Type B pancreatic cell (in vitro differentiated cells): Measurements from ENCODE around the gene NRK. TPM values are rescaled to one million over a fixed set of nuclear protein-coding genes. Genes with fewer than 3 reads are reported as not detected.
"Not testable (repeated sequence)": the region's sequence is repeated elsewhere in the genome, so short reads cannot be mapped to it uniquely, and the experiment has no call there.

Source experiments
- DNase-seq: peaks from one replicate; pipeline ENCODE4 v3.0.0; 2021; ENCODE audit warnings: mixed read lengths; ENCODE audit not compliant: unreplicated experiment; ENCODE audit errors: extremely low spot score
- H3K27ac Mint-ChIP-seq: 2 replicates; pipeline ENCODE4 v1.8.0; 2021; ENCODE audit warnings: mild to moderate bottlenecking, mixed read lengths
- H3K27me3 Mint-ChIP-seq: 2 replicates; pipeline ENCODE4 v1.8.0; 2021; ENCODE audit warnings: mixed read lengths
- H3K36me3 Mint-ChIP-seq: 2 replicates; pipeline ENCODE4 v1.8.0; 2021; ENCODE audit warnings: mixed read lengths
- H3K4me1 Mint-ChIP-seq: one replicate; pipeline ENCODE4 v1.8.0; 2021; ENCODE audit warnings: mixed read lengths; ENCODE audit not compliant: unreplicated experiment
- H3K4me3 Mint-ChIP-seq: 2 replicates; pipeline ENCODE4 v1.8.0; 2021; ENCODE audit warnings: mild to moderate bottlenecking, mixed read lengths
- H3K9me3 Mint-ChIP-seq: 2 replicates; pipeline ENCODE4 v1.8.0; 2021; ENCODE audit warnings: mixed read lengths
- long read RNA-seq: library from polyadenylated mRNA; unstranded; transcript quantifications from one replicate; pipeline ENCODE4 v2.0.0, GENCODE V29; 2020
- total RNA-seq: library from RNA; stranded (reverse); gene quantifications from 2 replicates; pipeline ENCODE4 v1.2.1, GENCODE V29; 2021; ENCODE audit warnings: low replicate concordance
- TF ChIP-seq, protein P1 (sequence below): fragments of 200-600 bp; sonication (generic); conservative IDR thresholded peaks from 2 replicates; pipeline ENCODE4 v1.5.0; 2021; ENCODE audit warnings: antibody characterized with exemption, mild to moderate bottlenecking

Gene NRK, protein sequence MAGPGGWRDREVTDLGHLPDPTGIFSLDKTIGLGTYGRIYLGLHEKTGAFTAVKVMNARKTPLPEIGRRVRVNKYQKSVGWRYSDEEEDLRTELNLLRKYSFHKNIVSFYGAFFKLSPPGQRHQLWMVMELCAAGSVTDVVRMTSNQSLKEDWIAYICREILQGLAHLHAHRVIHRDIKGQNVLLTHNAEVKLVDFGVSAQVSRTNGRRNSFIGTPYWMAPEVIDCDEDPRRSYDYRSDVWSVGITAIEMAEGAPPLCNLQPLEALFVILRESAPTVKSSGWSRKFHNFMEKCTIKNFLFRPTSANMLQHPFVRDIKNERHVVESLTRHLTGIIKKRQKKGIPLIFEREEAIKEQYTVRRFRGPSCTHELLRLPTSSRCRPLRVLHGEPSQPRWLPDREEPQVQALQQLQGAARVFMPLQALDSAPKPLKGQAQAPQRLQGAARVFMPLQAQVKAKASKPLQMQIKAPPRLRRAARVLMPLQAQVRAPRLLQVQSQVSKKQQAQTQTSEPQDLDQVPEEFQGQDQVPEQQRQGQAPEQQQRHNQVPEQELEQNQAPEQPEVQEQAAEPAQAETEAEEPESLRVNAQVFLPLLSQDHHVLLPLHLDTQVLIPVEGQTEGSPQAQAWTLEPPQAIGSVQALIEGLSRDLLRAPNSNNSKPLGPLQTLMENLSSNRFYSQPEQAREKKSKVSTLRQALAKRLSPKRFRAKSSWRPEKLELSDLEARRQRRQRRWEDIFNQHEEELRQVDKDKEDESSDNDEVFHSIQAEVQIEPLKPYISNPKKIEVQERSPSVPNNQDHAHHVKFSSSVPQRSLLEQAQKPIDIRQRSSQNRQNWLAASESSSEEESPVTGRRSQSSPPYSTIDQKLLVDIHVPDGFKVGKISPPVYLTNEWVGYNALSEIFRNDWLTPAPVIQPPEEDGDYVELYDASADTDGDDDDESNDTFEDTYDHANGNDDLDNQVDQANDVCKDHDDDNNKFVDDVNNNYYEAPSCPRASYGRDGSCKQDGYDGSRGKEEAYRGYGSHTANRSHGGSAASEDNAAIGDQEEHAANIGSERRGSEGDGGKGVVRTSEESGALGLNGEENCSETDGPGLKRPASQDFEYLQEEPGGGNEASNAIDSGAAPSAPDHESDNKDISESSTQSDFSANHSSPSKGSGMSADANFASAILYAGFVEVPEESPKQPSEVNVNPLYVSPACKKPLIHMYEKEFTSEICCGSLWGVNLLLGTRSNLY (N-terminal part only)
- total RNA-seq, result 19.7 and 136 TPM in 2 replicates
- long read RNA-seq, partial matches to known transcripts, result 93 of 113 reads
- long read RNA-seq, other reads (novel, unspliced or antisense), result 20 of 113 reads

DNA sequence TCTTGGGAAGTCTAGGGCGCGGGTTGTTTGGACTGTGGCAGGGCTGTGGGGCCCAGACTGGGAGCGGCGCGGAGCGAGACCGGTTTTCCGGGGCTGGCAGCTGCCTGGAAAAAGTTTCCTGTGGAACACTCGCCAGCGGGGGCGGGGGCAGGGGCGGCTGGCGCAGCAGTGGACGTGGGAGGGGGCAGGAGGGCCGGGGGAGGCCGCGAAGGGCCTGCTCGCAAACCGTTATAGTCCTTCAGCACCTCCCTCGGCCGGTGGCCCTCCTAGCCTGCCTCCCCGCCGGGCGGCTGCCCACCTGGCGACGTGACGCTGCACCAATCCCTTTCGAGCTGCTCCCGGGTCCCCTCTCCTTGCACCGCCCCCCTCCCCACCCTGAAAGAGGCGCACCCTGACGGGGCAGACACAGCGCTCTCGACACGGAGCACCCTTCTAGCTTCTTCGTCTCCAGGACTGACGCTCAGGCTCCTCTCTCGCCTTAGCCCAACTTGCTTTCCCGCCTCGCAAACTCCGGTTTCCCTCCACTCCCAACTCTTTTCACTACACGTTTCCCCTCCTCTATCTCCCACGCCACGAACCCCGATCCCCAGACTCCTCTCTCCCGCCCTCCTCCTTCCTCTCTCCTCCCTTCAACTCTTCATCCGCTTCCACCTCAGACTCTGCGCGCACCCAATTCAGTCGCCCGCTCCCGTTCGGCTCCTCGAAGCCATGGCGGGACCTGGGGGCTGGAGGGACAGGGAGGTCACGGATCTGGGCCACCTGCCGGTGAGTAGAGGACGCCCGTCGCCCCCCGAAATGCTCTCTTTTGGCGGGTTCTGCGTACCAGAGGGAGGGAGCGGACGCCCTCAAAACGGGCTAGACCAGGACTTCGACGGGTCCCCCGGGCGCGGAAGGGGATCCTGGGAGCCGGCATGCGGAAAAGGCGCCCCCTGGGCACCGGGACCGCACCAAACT is at the start of gene NRK:
NRK (plus strand) TSS at position 402 of the 954 bp plus-strand sequence; CDS start at position 709, 307 bp downstream.
- Mint-ChIP-seq H3K27ac (peak within 1 kb of the TSS; percentile 76), H3K4me1 (peaks cover 6% of the 10 kb centered on the region), H3K27me3 (peaks cover 37% of the 10 kb centered on the region), H3K9me3 (no peaks in the 10 kb centered on the region), H3K4me3 (peak within 1 kb of the TSS; percentile 90), H3K36me3 (no peaks in the 10 kb centered on the region)
- TF ChIP-seq, protein P1, sequence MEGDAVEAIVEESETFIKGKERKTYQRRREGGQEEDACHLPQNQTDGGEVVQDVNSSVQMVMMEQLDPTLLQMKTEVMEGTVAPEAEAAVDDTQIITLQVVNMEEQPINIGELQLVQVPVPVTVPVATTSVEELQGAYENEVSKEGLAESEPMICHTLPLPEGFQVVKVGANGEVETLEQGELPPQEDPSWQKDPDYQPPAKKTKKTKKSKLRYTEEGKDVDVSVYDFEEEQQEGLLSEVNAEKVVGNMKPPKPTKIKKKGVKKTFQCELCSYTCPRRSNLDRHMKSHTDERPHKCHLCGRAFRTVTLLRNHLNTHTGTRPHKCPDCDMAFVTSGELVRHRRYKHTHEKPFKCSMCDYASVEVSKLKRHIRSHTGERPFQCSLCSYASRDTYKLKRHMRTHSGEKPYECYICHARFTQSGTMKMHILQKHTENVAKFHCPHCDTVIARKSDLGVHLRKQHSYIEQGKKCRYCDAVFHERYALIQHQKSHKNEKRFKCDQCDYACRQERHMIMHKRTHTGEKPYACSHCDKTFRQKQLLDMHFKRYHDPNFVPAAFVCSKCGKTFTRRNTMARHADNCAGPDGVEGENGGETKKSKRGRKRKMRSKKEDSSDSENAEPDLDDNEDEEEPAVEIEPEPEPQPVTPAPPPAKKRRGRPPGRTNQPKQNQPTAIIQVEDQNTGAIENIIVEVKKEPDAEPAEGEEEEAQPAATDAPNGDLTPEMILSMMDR, result peak; percentile 37
- DNase-seq, result peak; percentile 67

DNA sequence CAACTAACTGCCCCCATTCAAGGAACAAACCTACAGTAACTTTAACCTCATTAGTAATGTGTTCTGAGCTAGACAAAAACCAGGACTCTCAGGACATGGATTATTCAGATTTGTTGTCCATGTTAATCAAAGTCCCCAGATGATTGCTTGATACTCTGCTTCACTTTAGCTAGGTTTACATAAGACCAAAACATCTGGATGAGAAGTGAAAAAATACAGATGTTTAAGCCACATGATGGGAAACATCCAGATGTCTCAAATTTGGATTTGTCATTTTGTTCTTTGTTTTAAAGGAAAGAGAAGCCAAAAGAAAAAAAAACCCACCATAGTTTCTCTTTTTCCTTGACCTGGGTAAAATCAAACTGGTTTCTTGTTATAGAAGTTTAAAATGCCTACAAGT is 48.5 kb upstream of the NRK start:
- no peaks in the 10 kb centered on the region for H3K4me1 Mint-ChIP-seq
- H3K9me3 Mint-ChIP-seq, result no peaks in the 10 kb centered on the region
- no peak overlapping the region for H3K4me3 Mint-ChIP-seq
- no peaks in the 10 kb centered on the region for H3K36me3 Mint-ChIP-seq
- TF ChIP-seq, protein P1, result no peak
- no peak for DNase-seq
- H3K27ac Mint-ChIP-seq, result no peak overlapping the region
- no peaks in the 10 kb centered on the region for H3K27me3 Mint-ChIP-seq

DNA sequence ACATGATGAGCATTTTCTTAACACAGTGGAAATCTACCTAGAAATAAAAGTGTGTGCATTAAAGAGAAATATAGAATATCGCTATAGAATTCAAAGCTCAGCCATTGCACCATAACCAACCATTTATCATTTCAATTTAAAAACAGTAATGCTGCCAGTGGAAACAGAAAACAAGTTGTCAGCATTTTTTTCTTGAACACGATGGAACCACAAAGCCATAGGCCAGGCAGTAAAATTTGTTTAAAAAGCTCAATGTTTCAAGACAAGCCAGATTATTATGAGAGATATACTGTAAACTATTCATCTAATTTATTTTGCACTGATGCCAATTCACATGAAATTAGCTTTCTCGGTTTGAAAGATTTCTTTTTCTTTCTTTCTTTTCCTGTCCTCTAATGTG is 46.7 kb upstream of the NRK start:
- no peaks in the 10 kb centered on the region for H3K4me1 Mint-ChIP-seq
- no peaks in the 10 kb centered on the region for H3K36me3 Mint-ChIP-seq
- no peak for DNase-seq
- no peak overlapping the region for H3K27ac Mint-ChIP-seq
- H3K9me3 Mint-ChIP-seq, result no peaks in the 10 kb centered on the region
- TF ChIP-seq, protein P1, result no peak
- no peaks in the 10 kb centered on the region for H3K27me3 Mint-ChIP-seq
- no peak overlapping the region for H3K4me3 Mint-ChIP-seq

DNA sequence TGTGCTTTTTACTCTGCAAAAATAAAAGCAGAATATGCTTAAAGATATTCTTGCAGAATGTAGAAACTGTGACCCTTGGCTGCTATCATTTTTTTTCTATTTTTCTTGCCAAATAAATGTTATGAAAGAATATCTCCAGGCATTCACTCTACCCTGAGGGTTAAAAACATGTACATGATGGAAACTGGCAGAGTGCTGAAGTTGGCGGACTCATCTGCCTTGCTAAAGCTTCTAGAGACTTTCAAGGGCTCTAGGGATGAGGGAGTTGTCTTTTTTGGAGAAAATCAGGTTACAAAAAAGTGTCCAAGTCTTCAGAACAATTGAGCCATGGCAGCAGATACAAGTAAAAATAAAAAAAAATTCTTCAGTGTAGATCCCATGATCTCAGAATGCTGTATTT is 40.5 kb upstream of the NRK start:
- Mint-ChIP-seq H3K4me1 (no peaks in the 10 kb centered on the region), H3K4me3 (no peak overlapping the region), H3K9me3 (no peaks in the 10 kb centered on the region), H3K27me3 (no peaks in the 10 kb centered on the region), H3K36me3 (no peaks in the 10 kb centered on the region), H3K27ac (no peak overlapping the region)
- TF ChIP-seq, protein P1, result no peak
- no peak for DNase-seq

DNA sequence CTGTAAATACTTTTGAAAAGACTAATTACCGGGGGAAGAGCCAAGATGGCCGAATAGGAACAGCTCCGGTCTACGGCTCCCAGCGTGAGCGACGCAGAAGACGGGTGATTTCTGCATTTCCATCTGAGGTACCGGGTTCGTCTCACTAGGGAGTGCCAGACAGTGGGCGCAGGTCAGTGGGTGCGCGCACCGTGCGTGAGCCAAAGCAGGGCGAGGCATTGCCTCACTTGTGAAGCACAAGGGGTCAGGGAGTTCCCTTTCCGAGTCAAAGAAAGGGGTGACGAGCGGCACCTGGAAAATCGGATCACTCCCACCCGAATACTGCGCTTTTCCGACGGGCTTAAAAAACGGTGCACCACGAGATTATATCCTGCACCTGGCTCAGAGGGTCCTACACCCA is 25.5 kb upstream of the NRK start:
- Mint-ChIP-seq H3K4me3 (peak overlapping the region; percentile 88), H3K27ac (peak overlapping the region; percentile 88)
- DNase-seq, H3K4me1 Mint-ChIP-seq, H3K9me3 Mint-ChIP-seq, H3K36me3 Mint-ChIP-seq, H3K27me3 Mint-ChIP-seq: not testable (repeated sequence)
